ENCODE results near the gene PPP1R8. TPM values are rescaled to one million over a fixed set of nuclear protein-coding genes. Genes with fewer than 3 reads are reported as not detected.

Gene PPP1R8
- total RNA-seq, 1 donor from 2014 or later = 56.5 TPM

- peak; percentile 50 to 71 for DNase-seq (ENCODE audit: low read depth in 2 of 2)
These were observed 41.6 kb downstream of the PPP1R8 start, which contains the start of gene THEMIS2 for GRCh38 chr1:27872059-27872801. Gene THEMIS2, plus strand, starts transcription at chr1:27872544. Its CDS starts 28 bp downstream, at chr1:27872572.

GRCh38 chr1:27872802-27873551 lies 42.4 kb downstream of the PPP1R8 start:
- DNase-seq (ENCODE audit: low read depth in 2 of 2) = peak; percentile 33 to 40

DNA sequence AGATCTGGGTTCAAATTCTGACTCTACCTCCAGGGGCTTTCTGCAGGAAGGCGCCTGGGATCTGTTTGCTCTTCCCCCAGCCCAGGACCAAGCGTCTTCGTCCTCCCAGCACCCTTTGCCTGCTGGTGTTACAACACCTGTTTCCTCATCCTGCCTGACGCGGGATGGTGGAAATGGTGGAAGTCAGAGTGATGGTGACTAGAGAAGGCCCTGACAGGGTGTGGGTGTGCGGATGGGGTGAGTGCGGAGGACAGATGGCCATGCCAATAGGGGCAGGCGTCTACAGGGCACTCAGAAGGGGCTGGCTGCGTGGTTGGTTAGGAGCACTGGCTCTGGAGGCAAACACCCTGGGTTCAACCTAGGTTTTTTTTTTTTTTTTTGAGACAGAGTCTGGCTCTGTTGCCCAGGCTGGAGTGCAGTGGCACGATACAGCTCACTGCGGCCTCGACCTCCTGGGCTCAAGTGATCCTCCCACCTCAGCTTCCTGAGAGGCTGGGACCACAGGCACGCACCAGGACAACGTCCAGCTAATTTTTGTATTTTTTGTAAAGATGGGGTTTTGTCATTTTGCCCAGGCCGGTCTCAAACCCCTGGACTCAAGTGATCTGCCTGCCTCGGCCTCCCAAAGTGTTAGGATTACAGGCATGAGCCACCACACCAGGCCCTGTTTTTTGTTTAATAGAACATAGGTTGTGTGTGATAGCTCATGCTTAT lies 43.2 kb downstream of the PPP1R8 start:
- peak; percentile 76 to 85 for DNase-seq (ENCODE audit: low read depth in 2 of 2)

GRCh38 chr1:27876341-27877114 lies 45.9 kb downstream of the PPP1R8 start:
- DNase-seq (ENCODE audit: low read depth in 2 of 2) = no peak

GRCh38 chr1:27877115-27877416 lies 46.5 kb downstream of the PPP1R8 start:
- DNase-seq (ENCODE audit: low read depth in 2 of 2) = no peak

DNA sequence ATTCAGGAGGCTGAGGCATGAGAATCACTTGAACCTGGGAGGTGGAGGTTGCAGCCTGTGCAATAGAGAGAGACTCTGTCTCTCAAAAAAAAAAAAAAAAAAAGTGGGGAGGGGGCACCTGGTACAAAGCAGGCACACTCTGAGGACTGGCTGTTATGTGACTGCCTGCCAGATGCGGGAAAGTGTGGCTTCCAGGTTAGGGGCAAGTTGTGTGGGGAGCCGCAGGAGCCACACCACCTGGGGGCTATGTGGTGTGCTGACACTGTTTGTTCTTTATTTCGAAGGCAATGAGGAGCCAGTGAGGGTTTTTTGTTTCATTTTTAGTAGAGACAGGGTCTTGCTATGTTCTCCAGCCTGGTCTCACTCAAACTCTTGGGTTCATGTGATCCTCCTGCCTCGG lies 47.5 kb downstream of the PPP1R8 start:
- no peak for DNase-seq (ENCODE audit: low read depth in 2 of 2)

GRCh38 chr1:27878787-27879335 lies 48.3 kb downstream of the PPP1R8 start:
- DNase-seq (ENCODE audit: low read depth in 2 of 2) = no peak

- no peak for DNase-seq (ENCODE audit: low read depth in 2 of 2)
These were observed 48.9 kb downstream of the PPP1R8 start for GRCh38 chr1:27879374-27880082.

DNA sequence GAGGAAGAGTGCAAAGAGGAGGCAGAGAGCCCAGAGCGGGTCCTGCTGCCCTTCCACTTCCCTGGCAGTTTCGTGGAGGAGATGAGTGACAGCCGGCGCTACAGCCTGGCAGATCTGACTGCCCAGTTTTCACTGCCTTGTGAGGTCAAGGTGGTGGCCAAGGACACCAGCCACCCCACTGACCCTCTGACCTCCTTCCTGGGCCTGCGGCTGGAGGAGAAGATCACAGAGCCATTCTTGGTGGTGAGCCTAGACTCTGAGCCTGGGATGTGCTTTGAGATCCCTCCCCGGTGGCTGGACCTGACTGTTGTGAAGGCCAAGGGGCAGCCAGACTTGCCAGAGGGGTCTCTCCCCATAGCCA lies 51.9 kb downstream of the PPP1R8 start:
- DNase-seq (ENCODE audit: low read depth in 2 of 2) = no peak

- DNase-seq (ENCODE audit: low read depth in 2 of 2) = no peak
These were observed 53.0 kb downstream of the PPP1R8 start for GRCh38 chr1:27883536-27883935.

DNA sequence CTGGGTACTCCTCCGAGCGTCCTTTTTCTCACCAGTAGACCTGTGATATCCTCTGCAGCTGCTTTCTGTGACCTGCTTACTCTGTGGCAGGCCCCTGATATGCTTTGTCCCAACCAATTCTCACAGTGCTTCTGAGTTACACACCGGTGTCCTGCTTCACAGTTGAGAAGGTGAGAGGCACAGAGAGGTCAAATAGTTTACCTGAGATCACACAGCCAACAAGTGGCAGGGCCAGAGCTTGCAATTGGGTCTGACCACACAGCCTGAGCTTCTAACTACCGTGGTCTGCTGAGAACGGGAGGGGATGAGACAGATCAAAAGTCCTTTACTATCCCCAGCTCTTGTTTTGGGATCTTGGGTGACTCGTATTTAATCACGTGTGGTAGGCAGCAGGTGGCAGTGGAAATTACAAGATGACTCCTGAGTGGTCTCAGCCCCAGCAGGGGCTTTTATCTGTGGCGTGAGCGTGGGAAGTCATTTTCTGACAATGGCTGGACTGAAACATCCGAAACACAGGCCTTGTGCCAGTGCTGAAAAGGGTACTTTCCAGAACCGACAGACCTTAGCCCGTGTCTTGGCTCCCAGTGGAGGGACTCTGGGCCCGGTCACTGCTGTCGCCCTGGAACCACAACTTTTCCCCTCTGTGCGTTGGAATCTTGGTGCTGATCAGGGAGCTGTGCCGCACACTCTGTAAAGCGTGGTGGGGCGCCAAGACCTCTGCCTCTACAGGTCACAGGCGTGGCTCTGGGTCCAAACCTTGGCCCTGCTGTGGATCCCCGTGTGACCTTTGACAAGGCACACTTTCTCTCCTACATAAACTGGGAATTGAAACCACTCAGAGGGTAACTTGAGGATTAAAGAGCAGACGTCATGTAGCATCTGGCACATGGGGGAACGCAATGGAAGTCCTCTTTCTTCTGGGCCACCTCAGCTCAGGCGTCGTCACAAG lies 53.7 kb downstream of the PPP1R8 start:
- DNase-seq (ENCODE audit: low read depth in 2 of 2) = no peak

GRCh38 chr1:27885114-27885528 lies 54.5 kb downstream of the PPP1R8 start:
- DNase-seq (ENCODE audit: low read depth in 2 of 2) = no peak

GRCh38 chr1:27885621-27886352 lies 55.2 kb downstream of the PPP1R8 start:
- DNase-seq (ENCODE audit: low read depth in 2 of 2) = no peak

- DNase-seq (ENCODE audit: low read depth in 2 of 2) = no peak
These were observed 55.7 kb downstream of the PPP1R8 start for GRCh38 chr1:27886353-27886679.

- no peak for DNase-seq (ENCODE audit: low read depth in 2 of 2)
These were observed 56.2 kb downstream of the PPP1R8 start for GRCh38 chr1:27886744-27887143.

GRCh38 chr1:27887215-27888021 lies 56.8 kb downstream of the PPP1R8 start:
- DNase-seq (ENCODE audit: low read depth in 2 of 2) = no peak

- no peak for DNase-seq (ENCODE audit: low read depth in 2 of 2)
These were observed 58.9 kb downstream of the PPP1R8 start for GRCh38 chr1:27889506-27889905.
